ENCODE data around the gene KATNAL2.
"Not testable (repeated sequence)": the region's sequence is repeated elsewhere in the genome, so short reads cannot be mapped to it uniquely, and the experiment has no call there.

The KATNAL2 gene

GRCh38 chr18:47019870-47020269 is 102.5 kb downstream of the KATNAL2 start:
- H3K36me3 ChIP-seq (ENCODE audit: control insufficient read depth, insufficient read depth, low read length); H3K4me1 ChIP-seq (ENCODE audit: control insufficient read depth, insufficient read depth, low read length, poor library complexity, severe bottlenecking); H3K4me3 ChIP-seq (ENCODE audit: extremely low read depth, insufficient read depth, low read length, poor library complexity, severe bottlenecking); H3K27ac ChIP-seq (ENCODE audit: low read depth, low read length, severe bottlenecking); H3K9me3 ChIP-seq (ENCODE audit: control insufficient read depth, low read length): not testable (repeated sequence)
- no CpG with 5 or more reads among the region's 10 CpGs for WGBS, 2 experiments (ENCODE audit: insufficient coverage in 2 of 2)

DNA sequence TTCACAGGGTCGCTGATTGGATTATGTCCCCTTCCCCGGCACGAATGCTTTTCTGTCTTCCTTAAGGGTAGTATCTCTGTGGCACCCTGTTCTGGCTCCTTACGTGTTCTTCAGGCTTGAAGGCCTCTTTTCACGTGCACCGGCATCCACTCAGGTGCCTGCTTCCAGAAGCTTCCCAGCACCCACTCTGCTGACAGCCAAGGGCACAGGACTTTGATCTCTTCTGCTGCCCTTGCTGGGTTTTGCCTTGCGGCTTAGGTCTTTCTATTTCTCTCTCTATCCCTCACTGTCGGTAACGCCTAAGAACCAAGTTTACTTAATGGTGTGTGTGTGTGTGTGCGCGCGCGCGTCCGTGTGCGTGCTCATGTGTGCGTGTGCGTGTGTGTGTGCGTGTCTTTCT is 103.4 kb downstream of the KATNAL2 start:
- not testable (repeated sequence) for H3K4me3 ChIP-seq (ENCODE audit: extremely low read depth, insufficient read depth, low read length, poor library complexity, severe bottlenecking); H3K36me3 ChIP-seq (ENCODE audit: control insufficient read depth, insufficient read depth, low read length); H3K9me3 ChIP-seq (ENCODE audit: control insufficient read depth, low read length); H3K27ac ChIP-seq (ENCODE audit: low read depth, low read length, severe bottlenecking); H3K4me1 ChIP-seq (ENCODE audit: control insufficient read depth, insufficient read depth, low read length, poor library complexity, severe bottlenecking)
- no CpG with 5 or more reads among the region's 19 CpGs for WGBS, 2 experiments (ENCODE audit: insufficient coverage in 2 of 2)

GRCh38 chr18:47022821-47023220 is 105.4 kb downstream of the KATNAL2 start:
- WGBS, 2 experiments (ENCODE audit: insufficient coverage in 2 of 2) = 95% methylated on average over 4 of the region's 29 CpGs; no CpG with 5 or more reads in 1 of the 2 experiments
- not testable (repeated sequence) for H3K27ac ChIP-seq (ENCODE audit: low read depth, low read length, severe bottlenecking); H3K9me3 ChIP-seq (ENCODE audit: control insufficient read depth, low read length); H3K4me3 ChIP-seq (ENCODE audit: extremely low read depth, insufficient read depth, low read length, poor library complexity, severe bottlenecking); H3K36me3 ChIP-seq (ENCODE audit: control insufficient read depth, insufficient read depth, low read length); H3K4me1 ChIP-seq (ENCODE audit: control insufficient read depth, insufficient read depth, low read length, poor library complexity, severe bottlenecking)

DNA sequence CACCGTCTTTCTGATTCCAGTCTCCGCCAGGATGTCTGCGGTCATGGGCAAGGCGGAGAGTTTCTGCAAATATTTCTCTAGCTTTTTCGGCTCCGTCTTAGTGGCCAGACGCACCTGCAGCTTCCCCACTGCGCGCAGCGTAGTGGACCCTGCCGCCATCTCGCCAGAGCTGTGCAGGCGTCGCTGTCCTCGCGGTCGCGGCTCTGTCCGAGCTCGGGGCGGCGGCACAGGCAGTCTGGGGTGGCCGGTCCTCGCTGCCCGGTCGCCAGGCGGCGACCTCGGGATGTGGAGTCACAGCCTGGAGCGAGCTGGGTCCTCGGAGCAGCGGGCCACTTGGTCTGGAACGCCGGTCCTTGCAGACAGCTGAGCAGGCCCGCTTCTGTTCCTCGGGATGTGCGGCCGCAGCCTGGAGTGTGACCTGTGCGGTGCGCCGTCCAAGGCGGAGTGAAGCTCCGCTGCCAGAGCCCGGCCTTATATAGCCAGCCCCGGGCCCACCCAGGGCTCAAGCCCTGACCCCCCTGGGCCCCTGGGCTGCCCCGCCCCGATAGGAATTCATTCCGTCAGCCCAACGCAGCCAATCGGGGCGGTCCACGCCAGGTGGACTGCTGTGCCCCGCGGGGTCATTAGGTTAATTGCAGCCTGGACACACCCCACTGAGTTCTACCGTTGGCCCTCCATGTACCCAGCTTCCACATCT is 106.5 kb downstream of the KATNAL2 start:
- WGBS, 2 experiments (ENCODE audit: insufficient coverage in 2 of 2) = no CpG with 5 or more reads among the region's 55 CpGs
- not testable (repeated sequence) for H3K9me3 ChIP-seq (ENCODE audit: control insufficient read depth, low read length); H3K36me3 ChIP-seq (ENCODE audit: control insufficient read depth, insufficient read depth, low read length); H3K4me3 ChIP-seq (ENCODE audit: extremely low read depth, insufficient read depth, low read length, poor library complexity, severe bottlenecking); H3K27ac ChIP-seq (ENCODE audit: low read depth, low read length, severe bottlenecking); H3K4me1 ChIP-seq (ENCODE audit: control insufficient read depth, insufficient read depth, low read length, poor library complexity, severe bottlenecking)

- not testable (repeated sequence) for H3K4me1 ChIP-seq (ENCODE audit: control insufficient read depth, insufficient read depth, low read length, poor library complexity, severe bottlenecking); H3K36me3 ChIP-seq (ENCODE audit: control insufficient read depth, insufficient read depth, low read length); H3K27ac ChIP-seq (ENCODE audit: low read depth, low read length, severe bottlenecking); H3K9me3 ChIP-seq (ENCODE audit: control insufficient read depth, low read length); H3K4me3 ChIP-seq (ENCODE audit: extremely low read depth, insufficient read depth, low read length, poor library complexity, severe bottlenecking)
- WGBS, 2 experiments (ENCODE audit: insufficient coverage in 2 of 2) = 83 to 91% methylated on average over 3 of the region's 17 CpGs
Measured at GRCh38 chr18:47025557-47026174, 108.3 kb downstream of the KATNAL2 start.

DNA sequence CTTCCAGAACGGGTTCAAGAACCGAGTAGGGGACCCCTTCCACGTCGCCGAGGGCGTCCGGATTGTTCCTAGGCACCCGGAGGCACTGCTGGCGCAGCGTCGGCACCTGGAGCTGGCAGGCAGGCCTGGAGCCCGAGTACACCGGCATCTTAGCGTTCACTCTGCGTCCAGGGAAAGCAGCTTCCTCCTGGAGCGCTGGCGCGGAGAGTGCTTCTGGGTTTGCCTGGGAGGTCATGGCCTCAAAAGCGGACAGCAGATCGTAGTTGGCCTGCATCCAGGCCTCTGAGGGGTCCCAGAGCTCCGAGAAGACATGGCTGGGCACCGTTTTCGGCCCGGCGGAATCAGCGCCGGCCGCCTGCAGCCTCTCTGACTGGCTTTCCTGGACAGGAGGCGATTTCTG is 111.3 kb downstream of the KATNAL2 start:
- not testable (repeated sequence) for H3K36me3 ChIP-seq (ENCODE audit: control insufficient read depth, insufficient read depth, low read length); H3K4me1 ChIP-seq (ENCODE audit: control insufficient read depth, insufficient read depth, low read length, poor library complexity, severe bottlenecking); H3K4me3 ChIP-seq (ENCODE audit: extremely low read depth, insufficient read depth, low read length, poor library complexity, severe bottlenecking); H3K9me3 ChIP-seq (ENCODE audit: control insufficient read depth, low read length); H3K27ac ChIP-seq (ENCODE audit: low read depth, low read length, severe bottlenecking)
- WGBS, 2 experiments (ENCODE audit: insufficient coverage in 2 of 2) = no CpG with 5 or more reads among the region's 29 CpGs

GRCh38 chr18:47029684-47030353 is 112.4 kb downstream of the KATNAL2 start:
- not testable (repeated sequence) for H3K27ac ChIP-seq (ENCODE audit: low read depth, low read length, severe bottlenecking); H3K4me1 ChIP-seq (ENCODE audit: control insufficient read depth, insufficient read depth, low read length, poor library complexity, severe bottlenecking); H3K9me3 ChIP-seq (ENCODE audit: control insufficient read depth, low read length); H3K36me3 ChIP-seq (ENCODE audit: control insufficient read depth, insufficient read depth, low read length); H3K4me3 ChIP-seq (ENCODE audit: extremely low read depth, insufficient read depth, low read length, poor library complexity, severe bottlenecking)
- WGBS, 2 experiments (ENCODE audit: insufficient coverage in 2 of 2) = no CpG with 5 or more reads among the region's 55 CpGs

DNA sequence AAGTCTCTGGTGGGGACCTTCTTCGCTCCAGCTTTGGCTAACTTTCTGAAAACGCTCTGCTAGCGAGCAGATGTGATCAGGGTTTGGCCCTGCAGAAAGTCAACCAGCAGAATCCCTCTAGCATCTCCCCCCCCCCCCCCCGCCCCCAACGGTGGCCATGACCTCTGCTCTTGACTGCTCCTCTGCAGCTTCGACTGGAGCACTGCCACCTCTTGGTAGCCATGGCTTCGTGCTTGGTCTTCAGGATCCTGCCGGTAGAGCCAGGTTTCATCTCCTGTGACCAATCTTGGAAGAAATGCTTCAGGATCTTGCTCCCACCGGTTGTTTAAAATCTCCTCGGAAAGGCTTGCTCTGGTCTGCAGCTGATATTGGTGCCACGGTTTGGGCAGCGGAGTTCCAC is 113.5 kb downstream of the KATNAL2 start:
- not testable (repeated sequence) for H3K9me3 ChIP-seq (ENCODE audit: control insufficient read depth, low read length); H3K27ac ChIP-seq (ENCODE audit: low read depth, low read length, severe bottlenecking); H3K4me1 ChIP-seq (ENCODE audit: control insufficient read depth, insufficient read depth, low read length, poor library complexity, severe bottlenecking); H3K4me3 ChIP-seq (ENCODE audit: extremely low read depth, insufficient read depth, low read length, poor library complexity, severe bottlenecking); H3K36me3 ChIP-seq (ENCODE audit: control insufficient read depth, insufficient read depth, low read length)
- WGBS, 2 experiments (ENCODE audit: insufficient coverage in 2 of 2) = 83 to 88% methylated on average over 2 to 3 of the region's 12 CpGs

- Histone ChIP-seq H3K4me1 (ENCODE audit: control insufficient read depth, insufficient read depth, low read length, poor library complexity, severe bottlenecking) (no peaks in the 10 kb centered on the region), H3K36me3 (ENCODE audit: control insufficient read depth, insufficient read depth, low read length) (no peaks in the 10 kb centered on the region), H3K9me3 (ENCODE audit: control insufficient read depth, low read length) (no peaks in the 10 kb centered on the region), H3K4me3 (ENCODE audit: extremely low read depth, insufficient read depth, low read length, poor library complexity, severe bottlenecking) (no peak overlapping the region), H3K27ac (ENCODE audit: low read depth, low read length, severe bottlenecking) (no peak overlapping the region)
- WGBS, 2 experiments (ENCODE audit: insufficient coverage in 2 of 2) = 94% methylated on average over 13 to 19 of the region's 19 CpGs
Measured at GRCh38 chr18:47032945-47033344, 115.5 kb downstream of the KATNAL2 start.

GRCh38 chr18:47034591-47034990 is 117.2 kb downstream of the KATNAL2 start:
- not testable (repeated sequence) for H3K9me3 ChIP-seq (ENCODE audit: control insufficient read depth, low read length); H3K4me1 ChIP-seq (ENCODE audit: control insufficient read depth, insufficient read depth, low read length, poor library complexity, severe bottlenecking); H3K27ac ChIP-seq (ENCODE audit: low read depth, low read length, severe bottlenecking); H3K4me3 ChIP-seq (ENCODE audit: extremely low read depth, insufficient read depth, low read length, poor library complexity, severe bottlenecking); H3K36me3 ChIP-seq (ENCODE audit: control insufficient read depth, insufficient read depth, low read length)
- WGBS, 2 experiments (ENCODE audit: insufficient coverage in 2 of 2) = 93 to 98% methylated on average over 10 to 20 of the region's 28 CpGs

DNA sequence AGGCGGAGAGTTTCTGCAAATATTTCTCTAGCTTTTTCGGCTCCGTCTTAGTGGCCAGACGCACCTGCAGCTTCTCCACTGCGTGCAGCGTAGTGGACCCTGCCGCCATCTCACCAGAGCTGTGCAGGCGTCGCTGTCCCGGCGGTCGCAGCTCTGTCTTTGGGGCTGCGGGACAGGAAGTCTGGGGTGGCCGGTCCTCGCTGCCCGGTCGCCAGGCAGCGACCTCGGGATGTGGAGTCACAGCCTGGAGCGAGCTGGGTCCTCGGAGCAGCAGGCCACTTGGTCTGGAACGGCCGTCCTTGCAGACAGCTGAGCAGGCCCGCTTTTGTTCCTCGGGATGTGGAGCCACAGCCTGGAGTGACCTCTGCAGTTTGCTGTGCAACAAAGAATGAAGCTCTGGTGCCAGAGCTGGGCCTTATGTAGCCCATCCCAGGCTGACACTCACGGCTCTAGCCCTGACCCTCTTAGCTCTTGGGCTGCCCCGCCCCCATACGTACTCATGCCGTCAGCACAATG is 117.8 kb downstream of the KATNAL2 start, which contains the start of gene ELOA2:
Gene ELOA2, minus strand, starts transcription at position 466 of the 516 bp plus-strand sequence. Its CDS starts 357 bp downstream, at position 109.
- Histone ChIP-seq H3K36me3 (ENCODE audit: control insufficient read depth, insufficient read depth, low read length) (no peaks in the 10 kb centered on the region), H3K4me3 (ENCODE audit: extremely low read depth, insufficient read depth, low read length, poor library complexity, severe bottlenecking) (no peak within 1 kb of the TSS), H3K27ac (ENCODE audit: low read depth, low read length, severe bottlenecking) (no peak within 1 kb of the TSS), H3K9me3 (ENCODE audit: control insufficient read depth, low read length) (no peaks in the 10 kb centered on the region), H3K4me1 (ENCODE audit: control insufficient read depth, insufficient read depth, low read length, poor library complexity, severe bottlenecking) (no peaks in the 10 kb centered on the region)
- 94 to 95% methylated on average over 23 to 29 of the region's 29 CpGs for WGBS, 2 experiments (ENCODE audit: insufficient coverage in 2 of 2)
